DMS114 treated with DMSO at 0.1 percent for 48 hours (cell line): ENCODE measurements around the gene PIR.

Experiments
- DNase-seq: peaks from one replicate; lab custom pipeline; 2025; ENCODE audit not compliant: unreplicated experiment; lab: John Stamatoyannopoulos, UW

PIR gene

DNA sequence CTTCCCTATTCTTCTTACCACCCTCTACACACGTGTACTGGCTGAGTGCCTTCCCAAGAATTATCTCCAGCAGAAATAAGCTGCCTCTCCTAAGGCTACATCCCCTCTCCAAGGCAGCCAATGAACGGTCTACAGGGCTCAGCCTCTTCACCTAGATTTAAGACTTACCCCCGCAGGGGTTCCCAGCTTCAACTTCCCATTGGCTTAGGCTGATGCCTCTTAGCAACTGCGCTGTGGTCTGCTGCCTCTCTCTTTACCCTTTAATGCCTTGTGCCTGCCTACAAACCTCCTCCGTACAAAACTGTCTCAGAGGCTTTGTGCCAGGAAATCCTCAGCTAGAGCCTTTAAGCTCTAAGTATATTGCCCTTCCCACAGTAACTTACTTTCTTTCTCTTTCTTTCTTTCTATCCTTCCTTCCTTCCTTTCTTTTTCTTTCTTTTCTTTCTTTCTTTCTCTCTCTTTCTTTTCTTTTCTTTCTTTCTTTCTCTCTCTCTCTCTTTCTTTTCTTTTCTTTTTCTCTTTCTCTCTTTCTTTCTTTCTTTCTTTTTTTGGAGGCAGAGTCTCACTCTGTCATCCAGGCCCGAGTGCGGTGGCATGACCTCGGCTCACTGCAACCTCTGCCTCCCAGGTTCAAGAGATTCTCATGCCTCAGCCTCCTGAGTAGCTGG, 142.7 kb downstream of the PIR start:
- no peak for DNase-seq

DNA sequence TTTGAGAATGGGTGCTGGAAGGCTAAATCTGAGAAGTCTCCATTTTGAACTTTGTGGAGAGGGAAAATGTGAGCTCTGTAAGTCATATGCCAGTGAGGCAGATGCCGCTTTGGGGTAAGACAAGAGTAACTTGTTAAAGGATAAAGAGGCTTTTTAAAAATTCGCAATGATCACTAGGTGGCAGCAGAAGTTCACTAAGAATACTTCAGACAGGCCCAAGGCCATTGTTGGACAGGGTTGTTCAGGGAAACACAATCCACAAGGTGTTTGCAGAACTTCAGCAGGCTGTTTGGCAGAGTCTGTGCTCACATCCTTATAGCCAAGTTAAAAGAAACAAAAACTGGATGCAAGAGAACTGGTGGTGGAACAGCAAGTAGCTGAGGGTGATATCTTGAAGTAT, 144.1 kb downstream of the PIR start:
- DNase-seq, result peak; percentile 14

DNA sequence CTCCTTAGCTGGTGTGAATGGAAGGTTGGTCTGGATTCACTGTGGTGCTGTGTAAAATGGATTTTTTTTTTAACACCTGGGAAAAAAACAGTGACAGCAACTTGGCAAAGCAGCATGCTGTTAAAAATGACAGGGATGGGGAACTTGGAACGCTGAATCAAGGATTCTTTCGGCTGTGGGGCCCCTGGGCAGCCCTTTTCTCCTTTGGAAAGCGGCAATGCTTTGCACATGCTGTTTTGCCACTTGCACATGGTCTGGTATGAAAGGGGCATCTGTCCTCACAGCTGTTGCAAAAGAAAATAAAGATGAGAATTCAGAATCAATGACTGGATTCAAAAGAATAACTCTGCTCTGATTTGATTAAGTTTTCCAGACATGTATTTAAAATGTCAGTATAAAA, 147.2 kb downstream of the PIR start:
- DNase-seq, result no peak

DNA sequence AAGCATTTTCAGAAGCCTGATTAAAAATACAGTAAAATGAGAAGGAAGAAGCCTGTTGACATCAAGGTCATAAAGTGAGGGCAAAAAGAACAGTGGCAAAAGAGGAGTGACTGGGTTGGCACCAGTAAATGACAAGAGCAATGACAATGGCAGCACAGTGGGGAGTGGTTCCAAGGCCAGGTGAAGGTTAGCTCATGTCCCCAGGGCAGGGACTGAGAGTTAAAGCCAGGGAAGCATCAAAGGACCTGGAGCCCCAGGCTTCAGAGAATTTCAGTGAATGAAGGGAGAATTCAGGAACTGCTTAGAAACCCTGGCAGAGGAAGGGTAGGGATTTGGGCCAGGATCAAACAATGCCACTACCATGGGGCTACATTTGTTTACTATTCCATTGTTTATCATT, 149.0 kb downstream of the PIR start:
- DNase-seq, result no peak

DNA sequence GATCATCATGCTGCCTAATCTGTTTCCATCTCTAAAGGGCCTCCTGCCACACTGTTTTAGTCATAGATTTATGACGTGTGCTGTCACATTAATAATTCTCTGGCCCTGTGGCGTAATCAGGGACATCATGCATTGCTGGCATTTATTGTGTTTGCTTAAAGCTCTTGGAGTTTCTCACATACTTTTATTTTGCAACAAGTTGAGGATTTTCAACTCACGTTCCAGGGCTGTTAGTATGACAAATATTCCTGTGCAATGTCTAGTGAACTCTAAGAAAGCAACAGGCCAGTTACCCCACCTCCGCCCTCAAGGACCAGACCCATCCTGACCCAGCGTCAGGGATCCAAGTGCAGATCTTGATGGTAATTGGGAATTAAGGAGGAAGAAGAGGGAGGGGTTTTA, 150.1 kb downstream of the PIR start:
- DNase-seq, result no peak

DNA sequence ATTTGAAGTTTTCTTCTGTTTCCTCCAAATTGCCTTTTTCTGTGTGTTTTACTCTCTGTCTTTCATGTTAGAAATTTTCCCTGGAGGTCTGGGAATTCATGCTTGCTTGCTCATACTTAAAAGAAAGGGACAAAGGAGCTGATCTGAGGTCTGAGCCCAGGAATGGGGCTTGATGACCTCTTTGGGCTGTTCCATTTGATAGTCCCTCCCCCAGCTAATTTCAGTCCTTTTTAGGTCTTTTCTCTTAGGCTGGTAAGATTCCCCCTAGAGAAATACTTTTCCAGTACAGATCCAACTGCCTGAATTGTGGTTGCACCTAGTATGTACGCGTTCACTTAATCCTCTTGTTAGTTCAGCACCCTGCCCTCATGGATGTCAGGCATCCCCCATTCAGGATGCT, 152.3 kb downstream of the PIR start:
- DNase-seq, result no peak

DNA sequence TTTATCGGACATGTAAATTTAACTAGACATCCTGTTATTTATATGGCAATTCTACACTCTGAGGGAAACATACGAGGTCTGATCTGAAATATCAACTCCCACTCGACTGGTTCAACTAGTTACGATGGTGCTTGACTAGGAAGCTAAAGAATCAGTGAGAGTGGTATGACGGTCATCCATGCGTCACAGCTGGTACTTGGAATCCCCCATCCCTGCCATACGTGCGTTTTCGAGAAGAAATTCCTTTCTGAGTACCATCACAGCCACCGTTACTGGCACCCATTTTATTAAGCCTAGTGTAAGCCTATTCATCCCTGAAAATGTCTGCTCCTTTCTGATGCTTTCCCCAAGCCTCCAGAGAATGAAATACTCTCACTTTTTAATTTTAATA, 157.1 kb downstream of the PIR start:
- DNase-seq, result peak; percentile 14

DNA sequence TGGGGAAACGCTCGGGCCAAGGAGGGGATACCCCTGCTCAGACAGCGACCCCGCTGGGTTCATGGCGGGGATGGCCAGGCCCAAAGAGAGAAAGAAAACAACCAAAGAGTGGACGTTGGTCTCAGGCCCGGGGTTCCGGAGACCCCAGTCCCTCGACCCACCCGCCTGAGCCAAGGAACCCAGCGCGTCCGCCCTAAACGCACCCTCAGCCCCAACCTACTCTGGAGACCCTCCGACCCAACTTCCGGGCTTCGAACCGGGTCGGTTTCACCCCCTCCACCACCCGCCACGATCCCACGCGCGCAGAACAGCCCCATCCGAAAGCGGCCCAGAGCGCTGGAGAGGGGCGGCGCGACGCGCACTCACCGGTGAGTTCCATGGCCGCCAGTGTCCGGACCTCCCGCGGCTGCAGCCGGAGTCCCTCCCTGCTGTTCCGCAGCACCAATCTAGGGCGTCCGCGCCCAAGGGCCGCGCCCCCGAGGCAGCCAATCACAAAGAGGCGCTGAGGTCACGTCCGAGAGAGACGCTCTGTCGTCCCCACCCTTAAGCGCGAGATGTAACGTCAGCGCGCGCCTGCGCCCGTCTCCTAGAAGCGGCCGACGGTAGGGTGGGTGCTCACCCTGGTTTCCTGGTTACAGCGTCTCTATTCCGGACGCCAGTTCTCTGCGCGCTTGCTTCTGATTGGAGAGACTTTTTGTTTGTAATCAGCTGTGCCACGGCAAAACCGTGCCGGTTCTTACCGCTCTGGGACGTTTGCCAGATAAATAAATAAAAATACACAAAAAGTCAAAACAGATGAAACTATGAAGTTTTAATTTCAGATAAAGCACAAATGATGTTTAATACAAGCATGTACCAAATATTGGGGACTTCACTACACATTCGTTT, 157.8 kb downstream of the PIR start, which contains the start of gene PIGA:
PIGA (minus strand) TSS at position 389 of the 888 bp plus-strand sequence. CDS start 3,593 bp downstream, outside the sequence.
- DNase-seq, result peak; percentile 95
